Esophagus squamous epithelium (tissue), 5 donors: ENCODE results near the gene CACNB1. TPM values are rescaled to one million over a fixed set of nuclear protein-coding genes. Genes with fewer than 3 reads are reported as not detected.

ENCODE experiments used
- DNase-seq: peaks from one replicate; lab custom pipeline; 2025; lab: John Stamatoyannopoulos, UW
- H3K27ac ChIP-seq, 4 donors: fragments of 200-600 bp; sonication (generic); one replicate each; pipeline ENCODE4 v1.5.1; 2016 to 2019; ENCODE audit warnings: mild to moderate bottlenecking in 1 of 4
- H3K27me3 ChIP-seq, 4 donors: fragments of 200-600 bp; sonication (generic); 1 replicate in 3 of 4; 2 replicates in 1 of 4; pipeline versions ENCODE4 v1.5.1 to v1.6.0; 2017 to 2021; ENCODE audit warnings: antibody characterized with exemption in 1 of 4
- H3K36me3 ChIP-seq, 3 donors: fragments of 200-600 bp; sonication (generic); one replicate each; pipeline ENCODE4 v1.5.1; 2016 to 2019
- H3K4me1 ChIP-seq, 3 donors: fragments of 200-600 bp; sonication (generic); one replicate each; pipeline ENCODE4 v1.5.1; 2017 to 2019
- H3K4me3 ChIP-seq, 4 donors: fragments of 200-600 bp; sonication (generic); 1 replicate in 3 of 4; 2 replicates in 1 of 4; pipeline ENCODE4 v1.5.1; 2016 to 2019; ENCODE audit warnings: mild to moderate bottlenecking in 2 of 4, moderate library complexity in 1 of 4
- H3K9me3 ChIP-seq, 3 donors: fragments of 200-600 bp; sonication (generic); one replicate each; pipeline ENCODE4 v1.5.1; 2016 to 2019
- CTCF ChIP-seq, 6 experiments: fragments of 450-650 bp in 4 of 6; fragments of 200-600 bp in 2 of 6; sonication (generic) in 2 of 6; IDR thresholded peaks; one replicate each; pipeline ENCODE4 v1.5.1; 2016 to 2019; ENCODE audit warnings: antibody characterized with exemption in 6 of 6, mild to moderate bottlenecking in 4 of 6, moderate library complexity in 4 of 6
- POLR2A ChIP-seq, 4 donors: fragments of 450-650 bp; IDR thresholded peaks; one replicate each; pipeline ENCODE4 v1.6.1; 2017; ENCODE audit warnings: antibody characterized with exemption in 4 of 4, mild to moderate bottlenecking in 4 of 4, moderate library complexity in 3 of 4
- WGBS, 2 donors: methylation state at CpG; one replicate each; pipeline ENCODE4 v1.1.5; 2018; 5-methylcytosine and 5-hydroxymethylcytosine counted together
- intact Hi-C: fragments of 100-400 bp; cut with DNase I; formaldehyde crosslinking; loops from one replicate; pipeline ENCODE4 v1.15.0; 2022
- total RNA-seq, 4 donors: library from RNA; depleted of rRNA; stranded (reverse); fragments of >200 nt; gene quantifications; one replicate each; pipeline ENCODE4 v1.1.0, GENCODE V29; 2016
- donor health status: DM: yes; HTN: yes; CAD: no.

CACNB1 gene
- total RNA-seq, 4 donors from 2014 or later = 0.53 to 3.6 (median 0.99) TPM

GRCh38 chr17:39225959-39226683 is 28.7 kb upstream of the CACNB1 start:
- peaks cover 18 to 35% (median 18%) of the 10 kb centered on the region in 3 donors for H3K4me1 ChIP-seq
- no peaks in the 10 kb centered on the region for H3K36me3 ChIP-seq
- H3K9me3 ChIP-seq = no peaks in the 10 kb centered on the region
- no peak overlapping the region for H3K27ac ChIP-seq
- no peak for TF ChIP-seq CTCF (IDR thresholded peaks at IDR 0.05)
- TF ChIP-seq POLR2A (IDR thresholded peaks at IDR 0.05) = no peak
- H3K4me3 ChIP-seq = peak overlapping the region in 3 of 4 donors; percentile 28 to 66 (median 48)
- H3K27me3 ChIP-seq = peaks cover 8 to 92% (median 21%) of the 10 kb centered on the region in 4 donors
- no peak for DNase-seq
- intact Hi-C loops = no loop called here
- 15 to 18% methylated on average over 16 to 19 of the region's 24 CpGs for WGBS, 2 donors

GRCh38 chr17:39225308-39225958 is 28.0 kb upstream of the CACNB1 start, which contains the start of gene STAC2:
Gene STAC2 (minus strand): TSS chr17:39225945. CDS start chr17:39225502, 443 bp downstream.
- intact Hi-C loops = no loop called here
- H3K36me3 ChIP-seq = no peaks in the 10 kb centered on the region
- DNase-seq = no peak
- peak within 1 kb of the TSS; percentile 4 to 66 (median 38) for H3K4me3 ChIP-seq
- WGBS, 2 donors = 0 to 4% methylated on average over 1 to 5 of the region's 71 CpGs
- H3K9me3 ChIP-seq = no peaks in the 10 kb centered on the region
- no peak within 1 kb of the TSS for H3K27ac ChIP-seq
- TF ChIP-seq CTCF (IDR thresholded peaks at IDR 0.05) (no peak), POLR2A (IDR thresholded peaks at IDR 0.05) (no peak)
- peaks cover 18 to 34% (median 18%) of the 10 kb centered on the region in 3 donors for H3K4me1 ChIP-seq
- peaks cover 8 to 85% (median 21%) of the 10 kb centered on the region in 4 donors for H3K27me3 ChIP-seq

- Histone ChIP-seq H3K27me3 (peaks cover 8 to 85% (median 21%) of the 10 kb centered on the region in 4 donors), H3K36me3 (no peaks in the 10 kb centered on the region)
- 0% methylated on average over 12 of the region's 68 CpGs; no CpG with 5 or more reads in 1 of the 2 donors for WGBS, 2 donors
Measured at GRCh38 chr17:39224778-39225307, 27.4 kb upstream of the CACNB1 start.

GRCh38 chr17:39223907-39224777 is 26.7 kb upstream of the CACNB1 start:
- H3K27ac ChIP-seq = no peak overlapping the region
- no peaks in the 10 kb centered on the region for H3K36me3 ChIP-seq
- no peaks in the 10 kb centered on the region for H3K9me3 ChIP-seq
- intact Hi-C loops = no loop called here
- no peak for DNase-seq
- 44 to 51% methylated on average over 17 to 19 of the region's 33 CpGs for WGBS, 2 donors
- peak overlapping the region in 2 of 4 donors; percentile 48 to 66 for H3K4me3 ChIP-seq
- H3K27me3 ChIP-seq = peaks cover 8 to 85% (median 21%) of the 10 kb centered on the region in 4 donors
- TF ChIP-seq CTCF (IDR thresholded peaks at IDR 0.05) = no peak
- TF ChIP-seq POLR2A (IDR thresholded peaks at IDR 0.05) = no peak
- peaks cover 18 to 33% (median 18%) of the 10 kb centered on the region in 3 donors for H3K4me1 ChIP-seq

More at GRCh38 chr17:39224778-39225307, 27.4 kb upstream of the CACNB1 start:
- H3K27ac ChIP-seq = no peak overlapping the region
- peak overlapping the region; percentile 4 to 66 (median 38) for H3K4me3 ChIP-seq
- no peak for DNase-seq
- intact Hi-C loops = no loop called here
- H3K4me1 ChIP-seq = peaks cover 18 to 34% (median 18%) of the 10 kb centered on the region in 3 donors
- no peaks in the 10 kb centered on the region for H3K9me3 ChIP-seq
- TF ChIP-seq POLR2A (IDR thresholded peaks at IDR 0.05) (no peak), CTCF (IDR thresholded peaks at IDR 0.05) (no peak)
